Keratinocyte (primary cell): ENCODE measurements around the gene RYR2.

ENCODE experiments used
- CTCF ChIP-seq, 3 experiments: IDR thresholded peaks in 1 of 3; conservative IDR thresholded peaks in 1 of 3; optimal IDR thresholded peaks in 1 of 3; 2 replicates in 2 of 3; 3 replicates in 1 of 3; pipeline versions ENCODE3 to v1.5.1; 2011; ENCODE audit warnings: low read length in 3 of 3, mild to moderate bottlenecking in 3 of 3, moderate library complexity in 2 of 3, control low read depth in 1 of 3, inconsistent platforms in 1 of 3; ENCODE audit not compliant: insufficient read depth in 2 of 3; ENCODE audit errors: extremely low read depth in 1 of 3
- EZH2 ChIP-seq: IDR thresholded peaks from one replicate; pipeline ENCODE4 v1.6.1; 2012; ENCODE audit warnings: inconsistent platforms, mild to moderate bottlenecking, low read length, moderate library complexity

- TF ChIP-seq CTCF (optimal IDR thresholded peaks at IDR 0.05 in 1 of 3, IDR thresholded peaks at IDR 0.05 in 1 of 3, conservative IDR thresholded peaks at IDR 0.05 in 1 of 3; ENCODE audit: extremely low read depth in 1 of 3, insufficient read depth in 2 of 3, low read length in 3 of 3) (no peak), EZH2 (no peak)
Observed at GRCh38 chr1:237679687-237680086, 637.7 kb downstream of the RYR2 start.
